Hematopoietic multipotent progenitor cell treated with erythropoietin and hydrocortisone succinate and interleukin-3 and kit ligand, for 15 days (in vitro differentiated cells): ENCODE data around the gene SH3RF1.

ENCODE experiments used
- DNase-seq: peaks from one replicate; pipeline ENCODE4 v3.0.0-alpha.2; 2015; ENCODE audit warnings: low spot score

The SH3RF1 gene

DNA sequence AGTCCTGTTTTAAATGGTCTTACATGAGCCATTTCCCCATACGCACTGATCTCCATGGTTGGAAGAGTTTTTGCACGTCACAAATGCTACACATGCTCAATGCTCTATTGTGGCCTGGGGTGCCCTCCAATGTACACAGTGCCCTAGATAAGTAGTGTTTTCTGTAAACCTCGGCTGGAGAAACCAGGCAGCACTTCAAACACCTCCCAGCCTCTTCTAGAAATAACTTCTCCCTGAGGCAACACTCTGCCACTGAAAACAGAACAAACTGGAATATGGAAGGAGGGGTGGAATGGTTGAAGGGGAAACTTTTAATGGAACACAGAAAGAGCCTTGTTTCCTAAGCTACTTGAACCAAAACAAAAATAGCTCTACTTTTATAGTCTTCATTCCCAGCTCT lies 136.8 kb downstream of the SH3RF1 start:
- DNase-seq: no peak

DNA sequence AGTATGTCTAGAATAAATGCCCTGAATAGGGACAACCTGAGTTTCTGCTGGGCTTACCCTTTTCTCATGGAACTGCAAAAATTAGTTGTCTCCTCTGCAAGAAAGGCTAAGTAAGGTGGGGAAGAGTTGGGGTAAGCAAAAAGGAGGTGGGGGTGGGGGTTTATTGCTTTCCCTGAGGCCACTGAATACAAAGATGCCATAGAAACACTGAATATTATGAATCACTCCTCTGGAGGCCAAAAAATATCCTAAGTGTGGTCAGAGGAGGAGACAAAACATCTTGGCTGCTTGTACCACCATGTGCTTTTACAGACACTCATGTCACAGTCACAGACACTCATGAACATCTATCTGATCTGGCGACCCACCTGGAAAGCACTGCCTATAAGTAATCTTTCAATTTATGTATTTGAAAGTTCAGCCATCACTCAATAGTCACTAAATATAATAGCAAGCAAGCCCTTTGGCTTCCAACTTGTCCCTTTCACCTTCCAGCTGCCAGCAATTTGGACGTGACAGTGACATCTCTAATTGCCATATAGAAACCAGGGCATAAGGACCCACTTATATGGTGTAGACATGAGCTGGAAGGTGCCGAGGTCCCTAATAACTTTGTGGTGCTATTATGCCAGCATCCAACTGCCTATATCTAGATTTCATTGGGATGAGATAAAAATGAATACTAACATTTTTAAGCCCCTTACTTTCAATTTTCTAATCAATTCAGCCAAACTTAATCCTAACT lies 138.0 kb downstream of the SH3RF1 start:
- no peak for DNase-seq

DNA sequence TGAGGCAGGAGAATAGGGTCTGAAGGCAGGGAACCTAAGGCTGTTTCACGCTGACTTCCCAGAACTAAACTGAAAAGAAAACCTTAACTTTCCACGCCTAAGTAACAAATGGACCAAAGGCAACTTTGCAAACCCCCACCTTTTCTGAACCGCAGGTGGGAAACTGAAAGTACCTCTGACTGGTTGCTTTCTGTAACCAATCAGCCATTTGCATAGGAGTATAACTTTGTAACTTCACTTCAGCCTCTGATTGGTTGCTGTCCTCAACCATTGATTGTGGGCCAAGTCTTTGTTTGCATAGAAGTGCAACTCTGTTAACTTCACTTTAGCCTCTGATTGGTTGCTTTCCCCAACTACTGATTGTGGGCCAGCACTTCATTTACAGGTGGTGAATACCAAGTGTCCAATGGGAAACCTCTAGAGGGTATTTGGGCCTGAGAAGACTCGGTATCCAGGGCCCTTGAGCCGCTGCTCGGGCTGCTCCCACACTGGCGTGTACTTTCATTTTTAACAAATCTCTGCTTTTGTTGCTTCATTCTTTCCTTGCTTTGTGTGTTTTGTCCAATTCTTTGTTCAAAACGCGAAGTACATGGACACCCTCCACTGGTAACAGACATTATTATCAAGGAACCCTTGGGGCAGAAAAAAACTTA lies 139.1 kb downstream of the SH3RF1 start:
- DNase-seq: no peak

DNA sequence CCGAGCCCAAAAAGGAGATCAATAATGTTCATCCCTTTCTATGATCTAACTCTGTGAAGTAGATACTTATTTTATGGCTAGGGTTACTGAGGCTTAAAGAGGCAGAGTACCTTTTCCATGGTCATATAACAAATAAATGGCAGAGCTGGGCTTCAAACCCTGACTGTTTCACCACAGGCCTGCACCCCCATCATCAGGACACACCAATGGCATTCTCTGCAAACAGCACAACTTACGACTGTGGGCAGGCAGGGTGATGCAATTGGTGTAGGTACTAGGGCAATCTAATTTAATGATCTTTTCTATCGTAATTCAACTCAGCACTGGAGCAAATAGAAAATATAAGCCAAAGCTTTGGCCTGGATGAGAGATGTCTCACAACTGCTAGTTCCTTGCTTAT lies 141.9 kb downstream of the SH3RF1 start:
- DNase-seq: no peak

DNA sequence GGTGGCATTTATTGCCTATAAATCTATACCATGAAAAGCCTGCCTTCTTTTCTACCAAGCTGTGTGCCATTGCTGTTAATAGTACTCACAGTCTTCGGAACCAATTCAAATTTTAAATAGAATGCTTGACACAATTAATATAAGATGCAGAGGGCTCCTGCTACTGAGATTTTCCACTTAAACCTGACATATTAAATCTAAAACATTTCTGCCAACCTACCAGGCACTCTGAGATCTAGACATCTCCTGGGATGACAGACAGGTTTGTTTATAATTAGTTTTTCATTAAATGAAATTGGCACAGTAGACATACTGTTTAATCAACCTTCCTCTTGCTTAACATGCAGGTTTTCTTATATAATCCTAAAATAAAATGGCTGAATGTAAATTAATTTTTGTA lies 143.4 kb downstream of the SH3RF1 start:
- no peak for DNase-seq

DNA sequence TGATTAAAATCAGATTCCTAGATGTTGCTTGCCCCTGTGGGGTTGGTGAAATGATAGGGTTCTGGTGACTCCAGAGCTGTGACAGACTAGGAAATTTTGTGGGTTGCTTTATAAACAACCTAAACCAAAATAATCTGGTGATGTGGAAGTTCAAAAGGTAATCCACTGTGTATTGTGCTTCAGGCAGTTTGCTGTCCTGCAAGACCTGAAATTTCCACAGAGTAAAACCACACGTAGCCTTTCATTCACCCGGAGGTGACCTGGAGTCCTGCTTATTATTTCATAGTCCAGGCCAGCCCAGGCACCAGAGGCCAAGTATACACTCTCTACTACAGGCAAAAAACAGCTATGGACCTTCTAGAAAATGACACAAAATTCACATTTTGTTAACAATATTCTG lies 146.1 kb downstream of the SH3RF1 start:
- no peak for DNase-seq

DNA sequence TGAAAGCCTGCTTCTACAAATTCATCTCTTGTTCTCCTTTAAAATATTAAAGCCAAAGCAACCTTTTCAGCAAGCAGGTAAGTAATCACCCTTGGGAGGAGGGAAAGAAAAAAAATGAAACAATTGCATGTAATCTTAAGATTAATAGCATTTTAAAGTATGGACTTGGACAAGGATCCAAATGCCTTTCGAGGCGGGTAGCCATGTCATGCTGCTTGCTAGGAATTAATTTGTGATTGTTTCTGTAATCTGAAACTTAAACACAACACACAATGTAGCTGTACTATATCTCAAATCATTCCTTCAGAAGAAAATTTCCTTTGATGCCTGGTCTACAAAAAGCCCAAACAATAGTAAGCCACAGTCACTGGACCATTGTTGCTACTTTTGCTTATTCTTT lies 148.3 kb downstream of the SH3RF1 start:
- no peak for DNase-seq

DNA sequence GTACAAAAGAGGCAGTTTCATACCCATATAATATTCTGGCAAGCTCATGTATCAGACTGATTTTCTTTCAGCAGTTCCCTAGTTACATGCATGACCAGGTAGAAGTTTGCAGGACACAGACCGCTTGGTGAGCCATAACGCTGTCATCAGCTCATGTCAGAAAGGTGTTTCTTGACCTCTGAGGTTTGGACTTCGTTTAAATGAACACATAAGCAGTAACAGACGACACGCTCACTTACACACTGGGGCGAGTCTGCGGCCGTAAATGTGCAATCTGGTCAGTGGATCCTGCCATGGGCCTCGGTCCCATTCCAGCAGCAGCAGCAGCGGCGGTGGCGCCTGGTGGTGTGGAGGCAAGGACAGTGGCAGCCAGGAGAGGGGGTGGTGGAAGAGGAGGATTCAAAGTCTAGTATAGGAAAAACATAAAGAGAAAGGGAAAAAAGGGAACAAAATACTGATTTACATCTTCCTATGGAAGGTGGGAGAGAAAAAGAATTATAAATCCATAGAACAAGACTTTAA lies 148.8 kb downstream of the SH3RF1 start:
- no peak for DNase-seq

DNA sequence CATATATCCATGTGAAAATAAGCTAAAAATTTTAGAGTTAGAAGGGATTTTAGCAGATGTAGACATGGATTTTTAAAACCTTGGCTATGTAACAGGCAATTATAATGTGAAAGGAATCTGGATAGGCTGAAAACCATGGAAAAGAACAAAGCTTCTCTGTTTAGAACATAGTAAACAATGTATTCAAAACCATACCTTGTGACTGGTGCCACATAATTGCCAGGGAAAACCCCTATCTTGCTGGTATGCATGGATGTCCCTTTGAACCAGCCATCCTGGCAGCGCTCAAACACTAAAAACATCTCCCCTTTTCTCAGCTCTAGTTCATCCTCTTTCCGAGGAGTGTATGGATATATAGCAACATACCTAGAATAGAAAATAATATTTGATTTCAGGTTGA lies 150.1 kb downstream of the SH3RF1 start:
- no peak for DNase-seq

DNA sequence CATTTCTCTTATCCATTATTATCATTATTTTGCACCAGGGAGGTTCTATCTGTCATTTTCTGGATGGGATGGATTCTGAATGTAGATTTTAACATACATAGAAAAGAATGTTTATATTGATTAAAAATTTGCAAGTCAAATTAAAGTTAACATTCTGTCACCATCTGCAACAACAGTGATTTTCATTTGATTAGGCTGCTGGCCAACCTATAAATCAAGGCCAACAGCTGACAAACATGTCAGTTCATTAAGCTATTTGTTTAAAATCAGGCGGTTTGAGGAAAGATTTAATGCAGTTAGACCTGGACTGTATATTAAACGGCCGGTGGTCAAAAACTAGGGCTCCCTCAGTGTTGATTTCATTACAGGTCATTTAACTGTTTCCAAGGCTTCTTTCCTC lies 151.2 kb downstream of the SH3RF1 start:
- DNase-seq: no peak

DNA sequence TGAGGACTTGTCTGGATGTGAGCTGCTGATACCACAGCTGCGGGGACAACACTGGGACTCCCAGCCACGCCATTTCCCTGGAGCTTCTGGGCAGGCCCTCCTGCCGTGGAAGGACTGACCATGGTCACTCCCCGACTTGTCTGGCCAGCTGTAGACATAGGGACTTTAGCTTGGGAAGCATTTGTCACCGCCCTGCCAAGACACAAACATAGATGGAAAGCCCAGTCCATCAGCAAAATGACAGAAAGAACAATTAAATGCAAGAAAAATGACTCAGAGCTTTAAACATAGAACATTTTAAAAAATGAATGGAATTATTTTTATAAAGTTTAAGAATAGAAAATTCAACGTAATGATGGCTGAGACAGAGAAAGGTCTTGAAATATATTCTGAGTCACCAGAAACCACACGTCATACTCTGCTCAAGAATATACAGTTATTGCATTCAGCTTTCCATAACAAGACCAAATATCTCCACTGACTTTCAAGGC lies 153.1 kb downstream of the SH3RF1 start:
- DNase-seq: no peak

DNA sequence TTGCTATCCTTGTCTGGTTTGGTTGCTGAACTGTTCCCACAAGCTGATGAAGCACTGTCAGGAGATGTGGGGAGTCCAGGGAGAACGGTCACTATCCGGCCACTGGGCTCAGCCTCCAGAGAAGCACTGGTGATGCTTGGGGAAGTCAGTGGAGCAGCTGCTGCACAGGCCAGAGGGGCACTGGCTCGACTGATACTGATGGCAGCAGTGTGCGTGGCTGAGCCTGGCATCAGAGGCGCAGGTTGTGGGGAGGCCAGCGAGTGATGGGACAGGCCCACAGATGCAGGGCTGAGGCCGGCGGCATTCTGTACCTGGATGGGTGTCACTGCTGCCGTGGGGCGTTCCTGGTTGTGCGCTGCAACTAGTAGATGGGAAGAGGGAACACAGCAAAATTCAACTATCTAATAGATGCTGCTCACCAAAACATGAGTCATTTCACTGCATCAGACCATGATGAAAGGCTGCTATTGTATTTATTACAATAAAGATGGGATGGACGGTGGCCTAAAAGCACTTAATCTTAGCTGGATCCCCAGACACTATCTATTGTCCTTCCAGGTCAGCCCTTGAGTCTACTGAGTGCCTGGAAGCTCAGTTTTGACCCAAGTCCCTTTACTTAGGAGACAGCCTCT lies 154.4 kb downstream of the SH3RF1 start:
- no peak for DNase-seq

DNA sequence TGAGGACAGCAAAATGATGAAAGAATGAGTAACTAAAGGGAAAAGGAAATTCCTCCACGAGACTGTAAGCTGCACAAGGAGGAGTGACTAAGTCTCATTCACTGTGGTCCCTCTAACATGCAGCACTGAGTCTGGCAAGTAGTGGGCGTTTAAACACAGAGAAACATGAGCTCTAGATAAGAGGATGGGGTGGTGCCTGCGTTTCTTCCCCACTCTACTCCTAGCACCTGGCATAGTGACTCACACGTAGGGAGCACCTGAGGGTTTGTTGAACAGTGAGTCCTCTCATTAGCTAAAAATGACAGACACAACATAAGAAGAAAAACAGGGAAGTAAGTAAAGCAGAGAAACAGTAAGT lies 154.9 kb downstream of the SH3RF1 start:
- no peak for DNase-seq

DNA sequence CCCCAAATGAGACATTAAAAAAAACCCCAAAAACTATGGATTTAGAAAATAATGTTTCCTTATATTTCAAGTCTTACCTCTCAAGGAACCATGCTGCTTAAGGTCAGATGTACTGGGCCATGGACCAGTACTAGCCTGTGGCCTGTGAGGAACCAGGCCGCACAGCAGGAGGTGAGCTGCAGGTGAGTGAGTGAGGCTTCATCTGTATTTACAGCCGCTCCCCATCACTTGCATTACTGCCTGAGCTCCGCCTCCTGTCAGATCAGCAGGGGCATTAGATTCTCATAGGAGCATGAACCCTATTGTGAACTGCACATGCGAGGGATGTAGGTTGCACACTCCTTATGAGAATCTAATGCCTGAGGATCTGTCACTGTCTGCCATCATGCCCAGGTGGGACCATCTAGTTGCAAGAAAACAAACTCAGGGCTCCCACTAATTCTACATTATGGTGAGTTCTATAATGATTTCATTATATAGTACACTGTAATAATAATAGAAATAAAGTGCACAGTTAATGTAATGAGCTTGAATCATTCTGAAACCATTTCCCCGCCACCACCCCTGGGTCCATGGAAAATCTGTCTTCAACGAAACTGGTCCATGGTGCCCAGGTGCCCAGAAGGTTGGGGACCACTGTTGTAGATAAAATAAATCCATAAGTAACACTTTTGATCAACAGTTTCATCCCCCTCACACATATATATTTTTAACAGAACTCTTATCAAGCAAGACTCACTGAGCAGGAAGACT lies 155.4 kb downstream of the SH3RF1 start:
- no peak for DNase-seq

DNA sequence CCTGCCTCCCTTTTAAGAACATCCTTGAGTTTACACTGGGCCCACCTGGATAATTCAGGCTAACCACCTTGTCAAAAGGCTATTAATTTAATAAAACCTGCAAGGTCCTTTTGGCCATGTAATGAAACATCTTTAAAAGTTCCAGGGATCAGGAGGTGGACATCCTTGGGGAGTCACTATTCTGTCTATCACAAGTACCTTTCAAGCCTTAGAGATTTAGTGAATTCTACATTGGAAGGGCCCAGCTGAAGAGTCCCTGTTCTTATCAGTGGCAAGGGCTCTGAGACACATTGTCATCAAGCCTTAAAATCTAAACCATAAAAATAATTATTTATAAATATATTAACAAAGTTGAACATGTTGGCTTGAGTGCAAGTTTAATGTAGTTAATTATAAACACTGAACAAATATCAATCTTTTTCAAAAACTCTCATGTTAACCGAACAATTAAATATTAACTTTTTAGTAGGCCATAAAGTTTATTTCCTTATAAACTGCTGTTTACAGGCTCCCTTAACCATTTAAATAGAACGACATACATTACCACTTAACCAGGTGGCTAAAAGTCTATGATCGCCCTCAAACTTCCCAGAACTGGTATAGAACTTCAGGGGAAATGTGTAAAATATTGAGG lies 156.3 kb downstream of the SH3RF1 start:
- no peak for DNase-seq

DNA sequence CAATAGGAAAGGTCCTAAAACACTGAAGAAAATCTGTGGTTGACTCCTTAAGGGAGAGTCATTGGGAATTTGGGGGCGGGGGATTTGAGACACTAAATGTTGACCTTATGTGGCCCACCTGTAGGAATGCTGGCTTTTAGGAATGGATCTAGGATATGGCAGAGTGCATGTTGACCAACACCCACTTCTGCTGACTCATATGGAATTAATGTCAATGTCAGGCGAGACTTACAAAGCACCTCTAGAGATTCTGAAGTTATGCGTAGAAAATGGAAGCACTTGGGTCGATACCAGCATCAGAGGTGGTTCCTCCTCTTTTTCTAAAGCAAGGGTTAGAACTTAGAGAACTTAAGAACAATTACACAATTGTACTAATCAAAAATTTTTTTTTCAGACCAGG lies 160.1 kb downstream of the SH3RF1 start:
- no peak for DNase-seq

DNA sequence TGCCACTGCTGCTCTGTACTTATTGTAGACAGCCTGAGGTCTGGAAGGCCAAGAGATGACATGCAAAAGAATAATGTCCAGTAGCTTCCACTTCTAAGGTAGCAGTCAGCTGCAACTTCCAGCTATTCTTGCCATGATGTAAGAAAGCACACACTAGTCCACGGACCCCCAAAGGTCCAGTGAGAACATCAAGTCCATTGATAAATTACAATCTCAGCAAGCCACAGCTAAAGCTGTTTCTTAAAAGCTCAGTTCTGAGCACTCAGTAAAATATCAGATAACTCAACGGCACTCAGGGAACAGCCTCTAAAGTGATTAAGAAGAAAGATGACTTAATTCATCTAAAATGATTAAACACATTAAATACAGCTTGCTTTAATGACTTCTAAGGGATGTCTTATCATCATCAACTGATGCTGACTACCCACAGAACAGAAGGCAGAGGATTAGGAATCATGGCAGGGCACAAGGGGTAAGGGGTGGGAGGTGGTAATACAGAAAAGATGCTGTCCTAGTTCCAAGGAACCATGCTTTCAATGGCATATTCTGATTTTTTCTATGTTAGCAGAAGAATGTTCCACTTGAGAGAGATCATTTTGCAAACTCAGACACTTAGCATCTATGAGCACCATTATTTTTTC lies 161.6 kb downstream of the SH3RF1 start:
- DNase-seq: no peak

DNA sequence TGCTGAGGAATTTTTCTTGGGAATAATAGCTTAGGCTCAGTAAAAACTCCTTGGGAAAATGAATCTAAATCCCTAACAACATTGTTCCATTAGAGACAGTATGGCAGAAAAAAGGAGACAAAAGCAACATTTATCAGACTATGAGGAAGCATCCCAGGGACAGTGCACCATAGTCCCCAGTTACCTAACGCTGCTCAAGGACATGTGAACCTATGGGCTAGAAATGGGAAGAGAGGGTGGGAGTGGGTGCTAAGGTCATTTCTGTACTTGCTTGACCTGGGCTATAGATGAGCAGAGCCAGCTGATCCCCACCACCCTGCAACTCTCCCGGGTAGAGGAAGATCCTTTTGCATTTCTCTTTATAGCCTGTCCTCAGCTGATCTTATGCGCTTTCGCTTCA lies 162.5 kb downstream of the SH3RF1 start:
- DNase-seq: no peak

DNA sequence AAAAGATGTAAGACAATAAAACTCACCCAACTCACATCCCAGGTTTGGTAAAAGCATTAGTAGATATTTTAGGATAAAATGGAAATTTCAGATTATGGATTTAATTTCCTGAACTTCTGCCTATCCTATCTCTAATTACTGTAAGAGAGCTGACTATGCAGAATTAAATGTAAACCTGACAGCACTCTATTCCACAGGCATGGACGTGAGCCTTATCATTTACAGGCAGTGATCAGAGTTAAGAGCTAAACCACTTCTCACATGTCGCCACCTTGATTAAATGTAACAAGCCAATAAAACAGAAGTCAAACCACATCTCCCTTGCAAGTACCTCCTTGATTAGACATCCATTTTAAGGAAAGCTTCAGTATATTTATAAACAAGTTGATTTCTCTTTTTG lies 163.2 kb downstream of the SH3RF1 start:
- no peak for DNase-seq

DNA sequence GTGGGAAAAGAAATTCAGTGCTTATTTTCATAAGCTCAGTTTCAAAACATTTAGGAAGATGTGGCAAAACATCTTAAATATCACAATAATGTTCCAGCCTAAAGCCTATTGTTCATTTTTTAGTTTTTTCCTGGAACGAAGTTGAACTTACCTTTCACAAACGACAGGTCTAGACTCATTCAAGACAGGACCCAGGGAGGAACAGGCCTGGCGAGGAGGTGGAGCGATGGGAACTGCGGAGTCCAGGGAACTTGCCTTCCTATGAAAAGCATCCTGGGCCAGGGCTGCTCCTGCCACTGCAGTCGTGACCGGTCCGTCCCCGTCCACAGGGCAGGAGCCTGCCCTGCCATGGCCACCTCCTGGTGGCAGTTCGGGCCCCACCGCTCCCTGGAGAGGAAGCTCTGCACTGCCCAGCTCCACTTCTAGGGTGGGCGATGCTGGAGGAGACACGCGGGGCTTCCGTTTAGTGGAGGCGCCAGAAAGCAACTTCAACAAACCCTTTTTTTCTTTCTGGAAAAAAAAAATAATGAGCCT lies 164.0 kb downstream of the SH3RF1 start:
- no peak for DNase-seq

DNA sequence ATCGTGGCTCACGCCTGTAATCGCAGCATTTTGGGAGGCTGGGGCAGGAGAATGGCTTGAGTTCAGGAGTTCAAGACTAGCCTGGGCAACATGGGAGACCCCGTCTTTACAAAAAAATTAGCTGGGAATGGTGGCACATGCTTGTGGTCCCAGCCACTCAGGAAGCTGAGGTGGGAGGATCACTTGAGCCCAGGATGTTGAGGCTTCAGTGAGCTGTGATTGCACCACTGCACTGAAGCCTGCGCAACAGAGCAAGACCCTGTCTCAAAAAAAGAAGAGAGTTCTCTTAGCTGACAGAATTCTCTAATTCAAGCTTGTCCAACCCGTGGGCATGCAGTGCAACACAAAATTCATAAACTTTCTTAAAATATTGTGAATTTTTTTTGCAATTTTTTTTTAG lies 165.1 kb downstream of the SH3RF1 start:
- DNase-seq: no peak
